Measurements from ENCODE around the gene STIMATE.

STIMATE gene

GRCh38 chr3:52841211-52841980 lies 56.0 kb downstream of the STIMATE start:
- no peak for DNase-seq (ENCODE audit: low read depth)

- DNase-seq (ENCODE audit: low read depth) = no peak
Observed at GRCh38 chr3:52839892-52840545, 57.3 kb downstream of the STIMATE start.

GRCh38 chr3:52839268-52839575 lies 58.1 kb downstream of the STIMATE start:
- DNase-seq (ENCODE audit: low read depth) = no peak

- no peak for DNase-seq (ENCODE audit: low read depth)
Observed at GRCh38 chr3:52838561-52839267, 58.6 kb downstream of the STIMATE start.

GRCh38 chr3:52836986-52837385 lies 60.4 kb downstream of the STIMATE start:
- DNase-seq (ENCODE audit: low read depth) = no peak

GRCh38 chr3:52836471-52836845 lies 60.9 kb downstream of the STIMATE start:
- no peak for DNase-seq (ENCODE audit: low read depth)

GRCh38 chr3:52835766-52836470 lies 61.4 kb downstream of the STIMATE start:
- DNase-seq (ENCODE audit: low read depth) = no peak

GRCh38 chr3:52834871-52835501 lies 62.4 kb downstream of the STIMATE start, which contains the start of gene MUSTN1:
TSS of gene MUSTN1 (minus strand) at chr3:52835019. CDS start at chr3:52834948, 71 bp downstream.
- no peak for DNase-seq (ENCODE audit: low read depth)

GRCh38 chr3:52833202-52833601 lies 64.1 kb downstream of the STIMATE start:
- no peak for DNase-seq (ENCODE audit: low read depth)

- no peak for DNase-seq (ENCODE audit: low read depth)
Observed at GRCh38 chr3:52831500-52832301, 65.6 kb downstream of the STIMATE start.

- DNase-seq (ENCODE audit: low read depth) = no peak
Observed at GRCh38 chr3:52830535-52831258, 66.7 kb downstream of the STIMATE start, which contains the start of gene ITIH4. TSS of gene ITIH4 (minus strand) at chr3:52830672. CDS start at chr3:52830642, 30 bp downstream.

- no peak for DNase-seq (ENCODE audit: low read depth)
Observed at GRCh38 chr3:52829906-52830463, 67.4 kb downstream of the STIMATE start.

GRCh38 chr3:52829482-52829881 lies 67.9 kb downstream of the STIMATE start:
- DNase-seq (ENCODE audit: low read depth) = no peak

GRCh38 chr3:52827866-52828376 lies 69.4 kb downstream of the STIMATE start:
- no peak for DNase-seq (ENCODE audit: low read depth)

GRCh38 chr3:52827441-52827840 lies 69.9 kb downstream of the STIMATE start:
- no peak for DNase-seq (ENCODE audit: low read depth)

GRCh38 chr3:52824037-52824436 lies 73.3 kb downstream of the STIMATE start:
- DNase-seq (ENCODE audit: low read depth) = no peak

- no peak for DNase-seq (ENCODE audit: low read depth)
Observed at GRCh38 chr3:52822363-52822762, 75.0 kb downstream of the STIMATE start.

GRCh38 chr3:52820736-52821135 lies 76.6 kb downstream of the STIMATE start:
- no peak for DNase-seq (ENCODE audit: low read depth)

GRCh38 chr3:52819936-52820335 lies 77.4 kb downstream of the STIMATE start:
- no peak for DNase-seq (ENCODE audit: low read depth)

- DNase-seq (ENCODE audit: low read depth) = no peak
Observed at GRCh38 chr3:52817860-52818259, 79.5 kb downstream of the STIMATE start.

All from stimulated activated CD8-positive, alpha-beta memory T cell treated with anti-CD3 and anti-CD28 coated beads, Interleukin-15, amount 100 ng/mL, for 1 hour (primary cell).